Ovary (tissue), 9 donors: ENCODE data around the gene IDI2. TPM values are rescaled to one million over a fixed set of nuclear protein-coding genes. Genes with fewer than 3 reads are reported as not detected.

Experiments
- DNase-seq, 5 donors: peaks; one replicate each; pipeline ENCODE4 v3.0.0-alpha.2; 2019 to 2020
- H3K27ac ChIP-seq, 2 donors: fragments of 200-600 bp; one replicate each; pipeline versions ENCODE4 v1.5.1 to v1.8.0; 2019 to 2022
- H3K27me3 ChIP-seq: fragments of 200-600 bp; one replicate; pipeline ENCODE4 v1.8.0; 2022
- H3K36me3 ChIP-seq: fragments of 200-600 bp; sonication (generic); one replicate; pipeline ENCODE4 v1.5.1; 2019
- H3K4me1 ChIP-seq: one replicate; pipeline ENCODE4 v1.8.1; 2013; ENCODE audit warnings: mild to moderate bottlenecking, moderate library complexity; ENCODE audit not compliant: insufficient read depth
- H3K4me3 ChIP-seq: fragments of 200-600 bp; sonication (generic); one replicate; pipeline ENCODE4 v1.5.1; 2017
- H3K9me3 ChIP-seq, 2 donors: fragments of 200-600 bp in 1 of 2; sonication (generic) in 1 of 2; one replicate each; pipeline versions ENCODE4 v1.5.1 to v1.8.1; 2013 to 2019; ENCODE audit warnings: mild to moderate bottlenecking in 1 of 2, moderate library complexity in 1 of 2
- EP300 ChIP-seq: sonication (generic); formaldehyde crosslinking; IDR thresholded peaks from one replicate; pipeline ENCODE4 v1.6.1; 2017; ENCODE audit warnings: antibody characterized with exemption
- POLR2A ChIP-seq: fragments of 450-650 bp; IDR thresholded peaks from one replicate; pipeline ENCODE4 v1.6.1; 2017; ENCODE audit warnings: antibody characterized with exemption, mild to moderate bottlenecking, moderate library complexity
- WGBS, 3 donors: extraction: QIAGEN DNeasy Blood & Tissue Kit in 1 of 3; methylation state at CpG; one replicate each; pipeline versions ENCODE4 v1.1.5 to v1.1.7; 2013 to 2017; 5-methylcytosine and 5-hydroxymethylcytosine counted together
- intact Hi-C, 4 donors: fragments of 100-400 bp; cut with DNase I; formaldehyde crosslinking; loops; one replicate each; pipeline versions ENCODE4 v1.11.0 to v1.15.1; 2022 to 2023
- polyA plus RNA-seq, 2 donors: library from polyadenylated mRNA; stranded (reverse); fragments of 200-250 nt in 1 of 2; fragments of 350-450 nt in 1 of 2; fragmentation: Illumina TruSeq in 1 of 2; extraction: RNeasy Lipid Tissue Mini Kit (QIAGEN cat#74804) in 1 of 2; gene quantifications; one replicate each; pipeline ENCODE4 v1.2.3, GENCODE V29; 2013 to 2014
- total RNA-seq, 7 donors: library from RNA; depleted of rRNA in 2 of 7; stranded (reverse); fragments of >200 nt in 2 of 7; fragmentation: NEBNext Ultra II Directional in 3 of 7; extraction: Animal tissue kit (Norgen Biotek cat#: 25700) in 3 of 7; gene quantifications; one replicate each; pipeline versions ENCODE4 v1.1.0 to v1.2.4, GENCODE V29; 2016 to 2023
- TF ChIP-seq, protein P1 (sequence below), 3 donors: fragments of 450-650 bp in 2 of 3; fragments of 200-600 bp in 1 of 3; IDR thresholded peaks; one replicate each; pipeline versions ENCODE4 v1.5.1 to v1.8.0; 2016 to 2022; ENCODE audit warnings: antibody characterized with exemption in 3 of 3, mild to moderate bottlenecking in 1 of 3
- donor health status: DM: no; HTN: no; CAD: no; lungs with moderate emphysema.
- donor health status: DM: no; HTN: no; CAD: no.
- donor health status: Bipolar disorder and iron deficiency.
- donor health status: DM: yes; HTN: yes; CAD: no.
- donor health status: DM: no; HTN: no; CAD: no.
- donor health status: DM: yes; HTN: yes; CAD: no.

IDI2 gene
- total and polyA plus RNA-seq, 9 donors = not detected

DNA sequence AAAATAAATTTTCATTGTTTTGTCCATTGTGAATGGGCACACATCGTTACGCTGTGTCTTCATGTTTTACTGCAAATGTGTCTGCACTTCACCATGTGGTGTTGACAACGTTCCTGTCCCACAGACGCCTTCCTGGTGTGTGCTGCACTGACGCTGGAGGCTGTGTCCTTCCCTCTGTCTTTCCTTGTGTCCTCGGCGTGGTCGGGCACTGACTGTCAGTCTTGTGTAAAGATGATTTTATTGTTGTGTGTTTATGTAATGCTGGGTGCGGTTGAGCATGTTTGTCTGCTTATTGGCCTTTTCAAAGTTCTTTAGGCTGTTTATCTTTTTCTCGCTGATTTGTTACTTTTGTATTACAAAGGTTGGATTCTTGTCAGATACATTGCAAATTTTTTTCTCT lies 18.1 kb downstream of the IDI2 start:
- H3K27me3 ChIP-seq = no peaks in the 10 kb centered on the region
- no peak overlapping the region for H3K4me3 ChIP-seq
- no peak overlapping the region for H3K27ac ChIP-seq
- peaks cover 0 to 6% of the 10 kb centered on the region in 2 donors for H3K9me3 ChIP-seq
- no peaks in the 10 kb centered on the region for H3K4me1 ChIP-seq
- no peak for TF ChIP-seq EP300
- TF ChIP-seq, protein P1, sequence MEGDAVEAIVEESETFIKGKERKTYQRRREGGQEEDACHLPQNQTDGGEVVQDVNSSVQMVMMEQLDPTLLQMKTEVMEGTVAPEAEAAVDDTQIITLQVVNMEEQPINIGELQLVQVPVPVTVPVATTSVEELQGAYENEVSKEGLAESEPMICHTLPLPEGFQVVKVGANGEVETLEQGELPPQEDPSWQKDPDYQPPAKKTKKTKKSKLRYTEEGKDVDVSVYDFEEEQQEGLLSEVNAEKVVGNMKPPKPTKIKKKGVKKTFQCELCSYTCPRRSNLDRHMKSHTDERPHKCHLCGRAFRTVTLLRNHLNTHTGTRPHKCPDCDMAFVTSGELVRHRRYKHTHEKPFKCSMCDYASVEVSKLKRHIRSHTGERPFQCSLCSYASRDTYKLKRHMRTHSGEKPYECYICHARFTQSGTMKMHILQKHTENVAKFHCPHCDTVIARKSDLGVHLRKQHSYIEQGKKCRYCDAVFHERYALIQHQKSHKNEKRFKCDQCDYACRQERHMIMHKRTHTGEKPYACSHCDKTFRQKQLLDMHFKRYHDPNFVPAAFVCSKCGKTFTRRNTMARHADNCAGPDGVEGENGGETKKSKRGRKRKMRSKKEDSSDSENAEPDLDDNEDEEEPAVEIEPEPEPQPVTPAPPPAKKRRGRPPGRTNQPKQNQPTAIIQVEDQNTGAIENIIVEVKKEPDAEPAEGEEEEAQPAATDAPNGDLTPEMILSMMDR (IDR thresholded peaks at IDR 0.05) = no peak
- intact Hi-C loops = no loop called here
- H3K36me3 ChIP-seq = peaks cover 1% of the 10 kb centered on the region
- DNase-seq = no peak
- 85 to 91% (median 91%) methylated on average over 10 of the region's 10 CpGs for WGBS, 3 donors

DNA sequence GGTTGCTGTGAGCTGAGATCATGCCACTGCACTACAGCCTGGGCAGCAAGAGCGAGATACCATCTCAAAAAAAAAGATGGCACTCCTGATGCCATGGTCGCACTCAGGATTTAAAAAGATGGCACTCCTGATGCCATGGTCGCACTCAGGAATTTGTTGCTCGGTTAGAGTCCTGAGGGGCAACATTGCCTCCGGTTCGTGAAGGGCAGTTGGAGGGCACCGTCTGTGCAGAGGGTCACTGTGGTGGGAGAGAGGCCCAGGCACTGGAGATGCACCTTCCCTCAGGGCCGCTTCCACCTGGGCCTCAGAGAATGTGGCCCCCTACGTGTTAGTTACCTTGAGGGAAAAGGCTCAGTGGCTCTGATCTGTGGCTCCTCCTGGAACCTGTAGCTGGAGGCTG lies 19.1 kb downstream of the IDI2 start:
- no peaks in the 10 kb centered on the region for H3K4me1 ChIP-seq
- peaks cover 0 to 6% of the 10 kb centered on the region in 2 donors for H3K9me3 ChIP-seq
- no peak overlapping the region for H3K4me3 ChIP-seq
- WGBS, 3 donors = 95 to 97% (median 96%) methylated on average over 9 of the region's 9 CpGs
- peaks cover 5% of the 10 kb centered on the region for H3K36me3 ChIP-seq
- no peak for DNase-seq
- H3K27me3 ChIP-seq = no peaks in the 10 kb centered on the region
- intact Hi-C loops = no loop called here
- TF ChIP-seq POLR2A (no peak), EP300 (no peak)
- TF ChIP-seq, protein P1 (IDR thresholded peaks at IDR 0.05) = no peak
- H3K27ac ChIP-seq = no peak overlapping the region

DNA sequence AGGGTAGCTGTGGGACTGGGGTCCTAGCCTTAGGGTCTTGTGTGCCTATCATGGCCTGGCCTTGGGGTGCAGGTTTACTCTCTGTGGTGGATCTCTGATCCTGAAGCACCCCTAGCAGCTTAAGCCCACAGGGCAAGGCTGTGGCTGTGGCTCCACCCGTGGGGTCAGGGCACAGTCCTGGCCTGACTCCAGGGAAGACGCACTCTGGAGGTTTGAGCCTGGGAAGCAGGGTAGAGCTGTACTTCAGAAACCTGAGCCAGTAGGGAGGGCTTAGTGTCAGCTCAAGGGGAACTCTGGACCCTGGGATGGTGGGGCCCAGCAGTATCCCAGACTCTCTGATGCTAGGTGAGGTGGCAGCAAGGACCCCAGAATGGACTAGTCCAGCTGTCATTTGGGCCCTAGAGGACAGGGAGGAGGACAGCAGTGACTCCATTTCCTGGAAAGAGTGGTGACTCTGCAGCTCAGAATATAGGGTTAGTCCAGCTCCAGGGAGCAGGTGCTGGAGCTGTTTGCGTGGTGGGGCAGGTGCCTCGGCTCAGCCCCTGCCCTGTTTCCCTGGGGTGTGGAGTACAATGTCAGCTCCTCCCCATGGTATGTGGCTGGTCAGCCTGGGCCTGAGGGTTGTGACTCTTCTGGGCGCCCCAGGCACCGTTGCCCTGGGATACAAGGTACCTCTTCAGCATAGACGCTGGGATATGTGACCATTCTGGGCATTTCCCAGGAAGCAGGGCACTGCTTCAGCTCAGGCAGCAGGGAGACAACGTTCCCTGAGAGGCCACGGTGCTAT lies 21.6 kb downstream of the IDI2 start:
- 97 to 98% (median 98%) methylated on average over 9 of the region's 9 CpGs for WGBS, 3 donors
- intact Hi-C loops = no loop called here
- H3K4me1 ChIP-seq = no peaks in the 10 kb centered on the region
- no peak overlapping the region for H3K27ac ChIP-seq
- DNase-seq = no peak
- no peaks in the 10 kb centered on the region for H3K27me3 ChIP-seq
- no peak for TF ChIP-seq EP300
- TF ChIP-seq, protein P1 (IDR thresholded peaks at IDR 0.05) = no peak
- peaks cover 0 to 6% of the 10 kb centered on the region in 2 donors for H3K9me3 ChIP-seq
- H3K36me3 ChIP-seq = peaks cover 5% of the 10 kb centered on the region
- no peak overlapping the region for H3K4me3 ChIP-seq

DNA sequence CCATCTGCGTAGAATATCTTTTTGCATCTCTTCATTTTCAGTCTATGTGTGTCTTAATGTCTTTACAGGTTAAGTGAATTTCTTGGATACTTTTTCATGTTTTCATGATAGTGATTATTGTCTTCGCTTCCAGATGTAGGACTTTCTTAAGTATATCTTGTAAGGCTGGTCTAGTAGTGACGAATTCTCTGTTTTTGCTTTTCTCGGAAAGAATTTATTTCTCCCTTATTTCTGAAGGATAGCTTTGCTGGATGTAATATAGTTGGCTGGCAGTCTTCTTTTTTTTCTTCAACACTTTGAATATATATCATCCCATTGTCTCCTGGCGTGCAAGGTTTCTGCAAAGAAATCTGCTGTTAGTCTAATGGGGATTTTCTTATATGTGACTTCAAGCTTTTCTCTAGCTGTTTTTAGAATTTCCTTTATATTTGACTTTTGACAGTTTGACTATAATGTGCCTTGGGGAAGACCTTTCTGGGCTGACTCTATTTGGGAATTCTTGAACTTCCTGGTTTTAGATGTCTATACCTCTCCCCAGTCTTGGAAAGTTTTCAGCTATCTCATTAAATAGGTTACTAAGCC lies 23.1 kb downstream of the IDI2 start:
- 97 to 100% (median 99%) methylated on average over 5 of the region's 5 CpGs for WGBS, 3 donors
- H3K4me1 ChIP-seq = no peaks in the 10 kb centered on the region
- no peak for DNase-seq
- H3K36me3 ChIP-seq = peaks cover 5% of the 10 kb centered on the region
- H3K27me3 ChIP-seq = no peaks in the 10 kb centered on the region
- intact Hi-C loops = no loop called here
- H3K9me3 ChIP-seq = peaks cover 0 to 6% of the 10 kb centered on the region in 2 donors
- no peak overlapping the region for H3K4me3 ChIP-seq
- no peak overlapping the region for H3K27ac ChIP-seq
- TF ChIP-seq EP300 (no peak), POLR2A (no peak)
- TF ChIP-seq, protein P1 (IDR thresholded peaks at IDR 0.05) = no peak
